OCI-LY3 (cell line): ENCODE data around the gene PHF21B.

Experiments used
- EZH2phosphoT487 ChIP-seq: fragments of 200-600 bp; shearing (Covaris generic); IDR thresholded peaks from 2 replicates; pipeline ENCODE4 v1.6.1; 2018; ENCODE audit warnings: antibody characterized with exemption, mixed run types, low read depth
- TF ChIP-seq, protein P1 (sequence below): fragments of 200-600, 300-600 bp; sonication (generic); IDR thresholded peaks from 2 replicates; pipeline ENCODE4 v1.5.1; 2014; ENCODE audit warnings: antibody characterized with exemption, low read length, low read depth

DNA sequence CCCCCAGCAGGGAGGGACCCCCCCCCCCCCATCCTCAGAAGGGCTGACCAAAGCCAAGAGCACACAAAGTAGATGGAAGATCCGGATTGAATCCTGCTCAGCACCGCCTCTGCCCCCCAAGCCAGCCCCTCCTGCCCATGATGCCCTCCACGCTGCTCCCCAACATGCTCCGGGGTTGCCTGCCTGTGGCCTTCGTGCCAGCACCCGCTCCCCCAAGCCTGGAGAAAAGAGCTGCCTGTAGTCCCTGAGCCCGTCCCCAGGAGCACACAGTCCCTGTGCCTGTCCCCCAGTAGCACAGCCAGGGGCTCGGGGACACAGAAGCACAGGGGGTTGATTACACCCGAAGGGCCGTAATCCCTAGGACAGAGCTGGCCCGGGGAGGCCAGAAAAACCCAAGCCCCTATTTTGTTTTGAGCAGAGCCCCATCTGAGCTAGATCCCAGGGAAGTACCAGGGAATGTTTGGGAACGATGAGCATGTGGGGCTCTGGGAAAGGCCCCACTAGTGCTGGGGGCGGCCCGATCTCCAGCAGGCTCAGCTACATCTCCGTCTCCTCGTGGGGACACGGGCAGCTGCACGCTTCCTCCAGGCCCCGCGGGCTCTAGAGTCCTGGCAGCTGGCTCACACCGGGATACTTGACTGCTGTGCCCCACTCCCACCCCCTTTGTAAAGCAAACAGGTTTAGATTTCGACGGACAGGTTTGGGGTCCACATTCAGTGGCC, 66.7 kb downstream of the PHF21B start:
- TF ChIP-seq, protein P1, sequence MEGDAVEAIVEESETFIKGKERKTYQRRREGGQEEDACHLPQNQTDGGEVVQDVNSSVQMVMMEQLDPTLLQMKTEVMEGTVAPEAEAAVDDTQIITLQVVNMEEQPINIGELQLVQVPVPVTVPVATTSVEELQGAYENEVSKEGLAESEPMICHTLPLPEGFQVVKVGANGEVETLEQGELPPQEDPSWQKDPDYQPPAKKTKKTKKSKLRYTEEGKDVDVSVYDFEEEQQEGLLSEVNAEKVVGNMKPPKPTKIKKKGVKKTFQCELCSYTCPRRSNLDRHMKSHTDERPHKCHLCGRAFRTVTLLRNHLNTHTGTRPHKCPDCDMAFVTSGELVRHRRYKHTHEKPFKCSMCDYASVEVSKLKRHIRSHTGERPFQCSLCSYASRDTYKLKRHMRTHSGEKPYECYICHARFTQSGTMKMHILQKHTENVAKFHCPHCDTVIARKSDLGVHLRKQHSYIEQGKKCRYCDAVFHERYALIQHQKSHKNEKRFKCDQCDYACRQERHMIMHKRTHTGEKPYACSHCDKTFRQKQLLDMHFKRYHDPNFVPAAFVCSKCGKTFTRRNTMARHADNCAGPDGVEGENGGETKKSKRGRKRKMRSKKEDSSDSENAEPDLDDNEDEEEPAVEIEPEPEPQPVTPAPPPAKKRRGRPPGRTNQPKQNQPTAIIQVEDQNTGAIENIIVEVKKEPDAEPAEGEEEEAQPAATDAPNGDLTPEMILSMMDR = no peak
- TF ChIP-seq EZH2phosphoT487 = no peak
